NCI-H1105 (cell line): Measurements from ENCODE around the gene NDUFS6.

Source experiments
- DNase-seq: peaks from one replicate; lab custom pipeline; 2025; lab: John Stamatoyannopoulos, UW

Gene NDUFS6

GRCh38 chr5:1765880-1766235 lies 35.3 kb upstream of the NDUFS6 start:
- DNase-seq, result no peak

- DNase-seq, result no peak
Measured at GRCh38 chr5:1767524-1768282, 33.5 kb upstream of the NDUFS6 start.

GRCh38 chr5:1768283-1769000 lies 32.8 kb upstream of the NDUFS6 start:
- no peak for DNase-seq

- no peak for DNase-seq
Measured at GRCh38 chr5:1769017-1769640, 32.1 kb upstream of the NDUFS6 start.

- no peak for DNase-seq
Measured at GRCh38 chr5:1769752-1770442, 31.3 kb upstream of the NDUFS6 start.

GRCh38 chr5:1770443-1770802 lies 30.8 kb upstream of the NDUFS6 start:
- DNase-seq, result no peak

GRCh38 chr5:1771149-1772065 lies 29.8 kb upstream of the NDUFS6 start:
- no peak for DNase-seq

- DNase-seq, result no peak
Measured at GRCh38 chr5:1772634-1773033, 28.6 kb upstream of the NDUFS6 start.

GRCh38 chr5:1776831-1777230 lies 24.4 kb upstream of the NDUFS6 start:
- no peak for DNase-seq

- DNase-seq, result no peak
Measured at GRCh38 chr5:1777281-1778137, 23.7 kb upstream of the NDUFS6 start.

- no peak for DNase-seq
Measured at GRCh38 chr5:1778138-1779020, 22.8 kb upstream of the NDUFS6 start.

- no peak for DNase-seq
Measured at GRCh38 chr5:1779021-1779680, 22.1 kb upstream of the NDUFS6 start.

- DNase-seq, result no peak
Measured at GRCh38 chr5:1779782-1780613, 21.2 kb upstream of the NDUFS6 start.

GRCh38 chr5:1780614-1780930 lies 20.6 kb upstream of the NDUFS6 start:
- DNase-seq, result no peak

- DNase-seq, result no peak
Measured at GRCh38 chr5:1781107-1781506, 20.1 kb upstream of the NDUFS6 start.

- DNase-seq, result no peak
Measured at GRCh38 chr5:1781726-1782384, 19.4 kb upstream of the NDUFS6 start.

GRCh38 chr5:1782385-1783215 lies 18.6 kb upstream of the NDUFS6 start:
- DNase-seq, result no peak
